Thymus (tissue), 11 donors: ENCODE data around the gene FBXO27. TPM values are rescaled to one million over a fixed set of nuclear protein-coding genes. Genes with fewer than 3 reads are reported as not detected.

Experiments used
- DNase-seq, 9 donors: peaks; one replicate each; pipeline ENCODE4 v3.0.0-alpha.2; 2013; ENCODE audit warnings: low spot score in 9 of 9, low read depth in 6 of 9, missing footprints in 1 of 9
- H3K27ac ChIP-seq, 2 donors: one replicate each; pipeline ENCODE4 v1.5.1; 2013; ENCODE audit warnings: control low read depth in 1 of 2, low read depth in 1 of 2, low read length in 1 of 2, mild to moderate bottlenecking in 1 of 2, moderate library complexity in 1 of 2
- H3K27me3 ChIP-seq, 2 donors: one replicate each; pipeline ENCODE4 v1.5.1; 2013; ENCODE audit warnings: low read length in 1 of 2; ENCODE audit not compliant: control insufficient read depth in 2 of 2, insufficient read depth in 1 of 2
- H3K36me3 ChIP-seq, 2 donors: one replicate each; pipeline ENCODE4 v1.5.1; 2013; ENCODE audit warnings: low read length in 1 of 2, mild to moderate bottlenecking in 1 of 2, moderate library complexity in 1 of 2; ENCODE audit not compliant: control insufficient read depth in 2 of 2, insufficient read depth in 2 of 2
- H3K4me1 ChIP-seq, 2 donors: one replicate each; pipeline ENCODE4 v1.5.1; 2013; ENCODE audit warnings: low read length in 2 of 2; ENCODE audit not compliant: control insufficient read depth in 2 of 2, insufficient read depth in 2 of 2
- H3K4me3 ChIP-seq, 2 donors: one replicate each; pipeline ENCODE4 v1.5.1; 2013; ENCODE audit warnings: low read length in 2 of 2, control low read depth in 1 of 2, mild to moderate bottlenecking in 1 of 2
- H3K9me3 ChIP-seq, 2 donors: one replicate each; pipeline ENCODE4 v1.5.1; 2013; ENCODE audit warnings: low read length in 1 of 2, mild to moderate bottlenecking in 1 of 2; ENCODE audit not compliant: control insufficient read depth in 2 of 2, insufficient read depth in 1 of 2
- WGBS: extraction: QIAGEN DNeasy Blood & Tissue Kit; methylation state at CpG from one replicate; pipeline ENCODE4 v1.1.7; 2013; 5-methylcytosine and 5-hydroxymethylcytosine counted together
- polyA plus RNA-seq: library from polyadenylated mRNA; stranded (reverse); fragments of 200-250 nt; gene quantifications from one replicate; pipeline ENCODE4 v1.2.3, GENCODE V29; 2013
- total RNA-seq: library from RNA; stranded (reverse); fragments of 120-200 nt; gene quantifications from one replicate; pipeline ENCODE4 v1.2.4, GENCODE V29; 2013
- donor health status: healthy.

The FBXO27 gene
- total and polyA plus RNA-seq, 2 donors = 2.6 to 9.0 TPM

DNA sequence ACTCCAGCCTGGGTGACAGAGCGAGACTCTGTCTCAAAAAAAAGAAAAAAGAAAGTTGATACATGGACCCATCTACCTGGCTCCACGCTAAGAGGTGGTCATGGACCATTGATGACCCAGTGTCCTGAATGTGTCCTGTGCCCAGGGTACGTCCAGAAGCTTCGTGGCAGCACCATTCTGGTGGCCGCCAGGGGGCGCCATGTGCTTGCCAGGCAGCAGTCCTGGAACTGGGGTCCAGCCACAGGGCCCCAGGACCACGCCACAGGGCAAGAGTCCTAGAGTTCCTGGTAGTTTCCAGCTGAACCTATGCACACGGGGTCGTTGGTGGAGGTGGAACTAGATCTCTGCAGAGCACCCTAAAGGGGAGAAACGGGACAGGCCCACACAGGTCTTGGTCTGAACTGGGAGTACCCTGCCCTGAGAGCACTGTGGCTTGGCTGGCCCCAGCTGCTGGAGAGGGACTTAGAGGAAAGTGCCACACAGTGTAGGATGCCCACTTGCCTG lies 19.9 kb upstream of the FBXO27 start:
- 29% methylated on average over 10 of the region's 10 CpGs for WGBS
- no peaks in the 10 kb centered on the region for H3K27me3 ChIP-seq
- no peaks in the 10 kb centered on the region for H3K4me1 ChIP-seq
- no peak overlapping the region for H3K27ac ChIP-seq
- DNase-seq = peak in 3 of 9 donors; percentile 30 to 43 (median 32)
- H3K36me3 ChIP-seq = no peaks in the 10 kb centered on the region
- H3K9me3 ChIP-seq = no peaks in the 10 kb centered on the region
- H3K4me3 ChIP-seq = no peak overlapping the region

DNA sequence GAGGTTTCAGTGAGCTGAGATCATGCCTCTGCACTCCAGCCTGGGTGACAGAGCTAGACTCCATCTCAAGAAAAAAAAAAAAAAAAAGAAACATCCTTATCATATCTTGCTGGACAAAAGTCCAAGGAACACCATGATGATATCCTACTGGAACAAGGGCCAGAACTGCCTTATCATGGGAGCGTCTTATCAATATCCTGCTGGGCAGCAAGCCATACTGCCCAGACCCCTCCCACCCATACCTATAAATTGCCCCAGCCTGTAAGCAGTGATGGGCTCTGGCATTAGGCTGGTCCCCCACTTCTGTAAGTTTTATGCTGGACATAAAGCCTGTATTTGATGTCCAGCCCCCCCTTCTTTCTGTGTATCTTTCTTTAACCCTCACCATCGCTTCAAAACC lies 14.7 kb upstream of the FBXO27 start:
- DNase-seq = no peak
- Histone ChIP-seq H3K27ac (no peak overlapping the region), H3K4me1 (no peaks in the 10 kb centered on the region), H3K36me3 (no peaks in the 10 kb centered on the region), H3K4me3 (no peak overlapping the region), H3K9me3 (no peaks in the 10 kb centered on the region), H3K27me3 (no peaks in the 10 kb centered on the region)
- WGBS = 49% methylated on average over 2 of the region's 2 CpGs

DNA sequence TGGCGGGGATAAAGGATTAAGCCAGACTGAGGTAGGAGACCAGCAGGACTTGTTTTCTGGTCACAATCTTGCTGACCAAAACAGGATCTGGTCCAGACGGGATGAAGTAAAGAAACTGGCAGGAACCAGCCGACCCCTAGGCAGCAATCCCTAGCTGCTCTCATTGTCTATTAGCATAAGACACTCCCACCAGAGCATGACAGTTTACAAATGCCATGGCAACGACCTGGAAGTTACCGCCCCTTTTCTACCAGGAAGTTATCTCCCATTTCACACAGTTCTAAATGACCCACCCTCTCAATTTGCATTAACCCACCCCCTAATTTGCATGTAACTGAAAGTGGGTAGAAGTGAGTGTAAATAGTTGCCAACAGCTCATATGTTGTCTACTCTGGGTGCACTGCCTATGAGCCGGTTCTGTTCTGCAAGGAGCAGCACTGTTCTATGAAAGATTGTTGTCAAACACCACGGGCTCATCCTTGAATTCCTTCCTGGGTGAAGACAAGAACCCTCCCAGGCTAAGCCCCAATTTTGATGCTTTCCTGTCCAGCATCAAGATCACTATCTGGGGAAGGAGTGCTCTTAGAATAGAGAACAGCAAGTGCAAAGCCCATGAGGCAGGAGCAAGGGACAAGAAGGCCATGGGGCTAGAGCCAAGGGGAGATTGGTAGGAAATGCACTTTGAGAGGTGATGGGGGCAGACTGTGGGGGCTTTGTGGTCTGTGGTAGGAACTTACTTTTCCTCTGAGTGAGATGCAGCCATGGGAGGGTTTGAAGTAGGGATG lies 13.9 kb upstream of the FBXO27 start:
- Histone ChIP-seq H3K4me1 (no peaks in the 10 kb centered on the region), H3K27me3 (no peaks in the 10 kb centered on the region), H3K36me3 (no peaks in the 10 kb centered on the region), H3K9me3 (no peaks in the 10 kb centered on the region), H3K27ac (no peak overlapping the region), H3K4me3 (no peak overlapping the region)
- no peak for DNase-seq
- 91% methylated on average over 7 of the region's 7 CpGs for WGBS

DNA sequence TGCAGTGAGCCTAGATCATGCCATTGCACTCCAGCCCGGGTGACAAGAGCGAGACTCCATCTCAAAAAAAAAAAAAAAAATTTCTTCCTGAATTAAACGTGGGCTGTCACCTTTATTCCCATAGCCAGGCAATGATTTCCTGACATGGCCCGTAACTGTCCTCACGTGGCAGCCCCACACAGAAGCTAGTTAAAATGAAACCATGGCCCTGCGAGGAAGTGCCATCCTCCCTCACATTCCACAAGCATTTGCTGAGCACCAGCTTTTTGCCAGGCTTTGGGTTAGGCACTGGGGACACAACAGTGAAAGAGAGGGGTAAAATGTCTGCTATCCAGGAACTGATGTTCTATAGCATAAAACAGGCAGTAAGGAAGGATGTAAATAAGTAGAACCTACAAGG lies 13.2 kb upstream of the FBXO27 start:
- no peak for DNase-seq
- no peaks in the 10 kb centered on the region for H3K27me3 ChIP-seq
- H3K4me1 ChIP-seq = no peaks in the 10 kb centered on the region
- no peak overlapping the region for H3K4me3 ChIP-seq
- WGBS = 93% methylated on average over 6 of the region's 6 CpGs
- no peaks in the 10 kb centered on the region for H3K9me3 ChIP-seq
- H3K36me3 ChIP-seq = no peaks in the 10 kb centered on the region
- H3K27ac ChIP-seq = no peak overlapping the region

DNA sequence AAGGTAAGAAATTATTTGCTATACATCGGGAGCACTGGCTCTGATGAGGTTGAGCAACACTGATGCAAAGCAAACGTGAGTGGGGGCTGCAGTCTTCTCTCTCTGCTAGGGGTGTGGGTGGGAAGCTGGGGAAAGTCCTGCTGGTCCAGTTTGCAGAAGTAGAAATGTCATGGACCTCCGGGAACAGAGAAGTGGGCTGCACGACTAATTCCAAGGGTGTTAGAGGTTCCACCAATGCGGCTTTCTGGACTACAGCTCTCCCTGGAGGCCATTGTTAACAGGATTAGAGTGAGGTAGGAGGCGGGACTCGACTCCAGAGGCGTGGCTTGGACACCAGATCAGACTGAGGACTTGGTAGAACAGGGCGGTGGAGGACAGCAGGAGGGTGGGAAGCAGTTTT lies 5.7 kb upstream of the FBXO27 start:
- Histone ChIP-seq H3K27ac (no peak overlapping the region), H3K9me3 (no peaks in the 10 kb centered on the region), H3K4me3 (no peak overlapping the region), H3K36me3 (no peaks in the 10 kb centered on the region), H3K4me1 (no peaks in the 10 kb centered on the region), H3K27me3 (peaks cover 0 to 12% of the 10 kb centered on the region in 2 donors)
- peak in 1 of 9 donors; percentile 12 for DNase-seq
- WGBS = 30% methylated on average over 9 of the region's 9 CpGs

DNA sequence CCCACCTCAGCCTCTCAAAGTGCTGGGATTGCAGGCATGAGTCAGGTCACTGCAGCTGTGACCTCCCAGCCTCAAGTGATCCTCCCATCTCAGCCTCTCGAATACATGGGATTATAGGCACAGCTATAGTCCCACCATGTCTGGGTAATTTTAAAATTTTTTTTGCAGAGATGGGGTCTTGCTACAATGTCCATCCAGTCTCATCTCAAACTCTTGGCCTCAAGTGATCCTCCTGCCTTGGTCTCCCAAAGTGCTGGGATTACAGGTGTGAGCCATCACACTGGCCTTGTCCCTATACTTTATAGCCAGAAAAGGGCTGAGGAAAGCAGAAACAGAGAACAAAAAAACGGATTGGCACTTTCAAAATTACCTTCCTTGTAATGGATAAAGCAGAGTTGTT lies 4.8 kb upstream of the FBXO27 start:
- DNase-seq = no peak
- Histone ChIP-seq H3K9me3 (no peaks in the 10 kb centered on the region), H3K27ac (no peak overlapping the region), H3K4me1 (no peaks in the 10 kb centered on the region), H3K4me3 (no peak overlapping the region), H3K27me3 (peaks cover 5 to 21% of the 10 kb centered on the region in 2 donors), H3K36me3 (no peaks in the 10 kb centered on the region)
- WGBS = 81% methylated on average over 2 of the region's 2 CpGs

DNA sequence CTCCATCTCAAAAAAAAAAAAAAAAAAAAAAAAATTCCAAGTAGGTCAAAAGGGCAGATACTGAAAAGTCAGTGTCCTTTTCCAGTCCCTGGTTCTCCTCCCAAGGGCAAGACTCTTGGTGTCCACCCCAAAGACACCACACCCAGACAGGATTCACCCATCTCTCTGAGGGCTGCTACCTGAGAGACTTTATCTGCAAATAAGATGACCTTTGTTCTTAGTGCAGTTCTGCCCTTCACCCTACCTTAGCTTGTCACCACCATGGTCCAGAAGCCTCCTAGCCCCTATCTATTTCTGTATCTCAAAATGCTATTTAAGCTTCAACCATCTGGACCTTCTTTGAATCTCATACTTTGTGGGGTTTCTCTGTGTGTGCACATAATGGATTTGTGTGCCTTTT lies 4.2 kb upstream of the FBXO27 start:
- H3K27me3 ChIP-seq = peaks cover 11 to 27% of the 10 kb centered on the region in 2 donors
- no peak for DNase-seq

DNA sequence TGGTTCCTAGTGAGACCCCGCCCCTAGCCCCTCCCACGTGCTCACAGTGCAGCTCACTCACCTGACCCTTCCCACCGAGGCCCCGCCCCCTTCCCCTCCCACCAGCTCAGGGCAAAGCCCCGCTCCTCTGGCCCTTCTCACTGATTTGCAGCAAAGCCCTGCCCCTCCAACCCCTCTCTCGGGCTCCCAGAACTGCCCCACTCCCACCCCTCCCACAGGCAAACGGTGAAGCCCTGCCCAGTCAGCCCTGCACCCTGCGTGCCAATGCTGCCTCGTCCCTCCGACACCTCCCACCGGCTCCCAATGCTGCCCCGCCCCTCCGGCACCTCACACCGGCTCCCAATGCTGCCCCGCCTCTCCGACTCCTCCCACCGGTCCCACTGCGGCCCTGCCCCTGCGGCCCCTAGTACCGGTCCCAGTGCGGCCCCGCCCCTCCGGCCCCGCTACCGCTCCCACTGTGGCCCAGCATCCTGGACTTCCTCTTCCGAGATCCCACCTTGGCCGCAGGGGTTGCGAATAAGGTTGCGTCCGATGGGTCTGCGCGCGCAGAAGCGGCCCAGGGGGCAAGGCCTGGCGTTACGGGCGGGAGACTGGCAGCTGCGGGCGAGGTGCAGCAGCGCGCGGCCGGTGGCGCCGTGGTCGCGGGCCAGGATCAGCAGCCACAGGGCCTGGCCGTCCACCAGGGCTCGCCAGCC lies 834 bp downstream of the FBXO27 start:
- Histone ChIP-seq H3K36me3 (no peaks in the 10 kb centered on the region), H3K27me3 (peaks cover 15 to 47% of the 10 kb centered on the region in 2 donors), H3K27ac (peak overlapping the region in 1 of 2 donors; percentile 6), H3K4me1 (no peaks in the 10 kb centered on the region), H3K9me3 (peaks cover 0 to 8% of the 10 kb centered on the region in 2 donors), H3K4me3 (peak overlapping the region in 1 of 2 donors; percentile 14)
- peak in 4 of 9 donors; percentile 9 to 46 (median 33) for DNase-seq
- WGBS = 2% methylated on average over 49 of the region's 49 CpGs

More for the DNA sequence above, 4.2 kb upstream of the FBXO27 start:
- Histone ChIP-seq H3K27ac (no peak overlapping the region), H3K9me3 (no peaks in the 10 kb centered on the region), H3K4me3 (no peak overlapping the region), H3K4me1 (no peaks in the 10 kb centered on the region), H3K36me3 (no peaks in the 10 kb centered on the region)

DNA sequence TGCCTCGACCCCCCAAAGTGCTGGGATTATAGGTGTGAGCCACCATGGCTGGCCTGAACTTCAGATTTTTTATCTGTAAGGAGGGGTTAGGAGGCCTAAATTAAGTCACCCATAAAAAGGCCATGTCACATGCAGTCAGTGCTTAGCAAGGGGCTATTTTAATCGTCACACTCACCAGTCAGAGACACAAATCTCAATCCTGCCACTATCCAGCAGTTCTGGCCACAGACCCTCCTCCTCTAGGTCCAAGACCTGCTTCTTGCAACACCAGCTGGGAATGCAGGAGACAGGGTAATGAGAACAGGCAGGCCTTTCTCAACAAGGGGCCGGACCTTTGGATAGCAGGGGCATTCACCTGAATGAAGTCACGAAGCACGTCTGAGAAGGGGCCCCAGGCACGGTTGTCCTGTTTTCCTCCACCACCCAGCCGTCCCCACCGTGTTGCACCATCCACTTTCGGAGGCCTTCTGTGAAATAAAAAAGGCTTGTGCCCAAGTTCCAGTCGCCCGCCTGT lies 1.4 kb downstream of the FBXO27 start:
- H3K27me3 ChIP-seq = peaks cover 15 to 47% of the 10 kb centered on the region in 2 donors
- 27% methylated on average over 11 of the region's 11 CpGs for WGBS
- no peak for DNase-seq
- no peaks in the 10 kb centered on the region for H3K4me1 ChIP-seq
- no peak overlapping the region for H3K4me3 ChIP-seq
- H3K9me3 ChIP-seq = peaks cover 0 to 8% of the 10 kb centered on the region in 2 donors
- H3K36me3 ChIP-seq = no peaks in the 10 kb centered on the region
- H3K27ac ChIP-seq = no peak overlapping the region
